Measurements from ENCODE around the gene NR2F2. TPM values are rescaled to one million over a fixed set of nuclear protein-coding genes. Genes with fewer than 3 reads are reported as not detected.

Gene NR2F2
- total RNA-seq, 1 experiment from 2014 or later: 140 TPM

DNA sequence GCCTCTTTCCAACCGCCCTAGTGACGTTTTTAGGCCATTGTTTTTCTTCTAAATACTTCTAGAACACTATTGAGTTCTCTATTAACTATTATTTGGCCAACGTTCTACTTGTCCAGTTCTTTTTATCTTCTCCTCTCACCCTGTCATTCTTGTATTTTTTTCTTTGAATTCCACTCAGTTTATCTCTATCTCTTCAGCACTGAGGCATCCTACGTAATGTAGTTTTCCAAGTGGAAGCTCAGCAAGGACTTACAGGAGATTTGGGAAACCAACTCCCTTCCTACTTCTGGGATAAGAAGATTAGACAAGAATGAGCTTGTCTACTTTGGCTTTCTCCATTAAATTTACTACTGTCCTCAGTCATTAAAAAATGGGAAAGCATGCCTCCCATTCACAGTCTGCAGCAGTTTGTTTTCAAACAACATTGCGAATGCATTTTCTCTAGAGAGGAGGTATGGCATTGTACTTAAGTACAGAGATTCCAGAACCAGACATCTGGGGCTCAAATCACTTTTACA, 21.3 kb upstream of the NR2F2 start:
- Mint-ChIP-seq H3K9me3 (ENCODE audit: unreplicated experiment) (no peaks in the 10 kb centered on the region), H3K36me3 (ENCODE audit: insufficient read depth, unreplicated experiment) (no peaks in the 10 kb centered on the region), H3K4me3 (ENCODE audit: unreplicated experiment) (no peak overlapping the region), H3K4me1 (ENCODE audit: low read depth, unreplicated experiment) (peaks cover 11% of the 10 kb centered on the region), H3K27me3 (ENCODE audit: insufficient read depth, unreplicated experiment) (no peaks in the 10 kb centered on the region), H3K27ac (ENCODE audit: unreplicated experiment) (no peak overlapping the region)
- TF ChIP-seq, protein P1, sequence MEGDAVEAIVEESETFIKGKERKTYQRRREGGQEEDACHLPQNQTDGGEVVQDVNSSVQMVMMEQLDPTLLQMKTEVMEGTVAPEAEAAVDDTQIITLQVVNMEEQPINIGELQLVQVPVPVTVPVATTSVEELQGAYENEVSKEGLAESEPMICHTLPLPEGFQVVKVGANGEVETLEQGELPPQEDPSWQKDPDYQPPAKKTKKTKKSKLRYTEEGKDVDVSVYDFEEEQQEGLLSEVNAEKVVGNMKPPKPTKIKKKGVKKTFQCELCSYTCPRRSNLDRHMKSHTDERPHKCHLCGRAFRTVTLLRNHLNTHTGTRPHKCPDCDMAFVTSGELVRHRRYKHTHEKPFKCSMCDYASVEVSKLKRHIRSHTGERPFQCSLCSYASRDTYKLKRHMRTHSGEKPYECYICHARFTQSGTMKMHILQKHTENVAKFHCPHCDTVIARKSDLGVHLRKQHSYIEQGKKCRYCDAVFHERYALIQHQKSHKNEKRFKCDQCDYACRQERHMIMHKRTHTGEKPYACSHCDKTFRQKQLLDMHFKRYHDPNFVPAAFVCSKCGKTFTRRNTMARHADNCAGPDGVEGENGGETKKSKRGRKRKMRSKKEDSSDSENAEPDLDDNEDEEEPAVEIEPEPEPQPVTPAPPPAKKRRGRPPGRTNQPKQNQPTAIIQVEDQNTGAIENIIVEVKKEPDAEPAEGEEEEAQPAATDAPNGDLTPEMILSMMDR (IDR thresholded peaks at IDR 0.05; ENCODE audit: insufficient read depth in 1 of 2, low read depth in 1 of 2, low read length in 1 of 2, severe bottlenecking in 1 of 2, unreplicated experiment in 1 of 2): no peak
- ChIA-PET POLR2A (no interaction called here), CTCF (no interaction called here)
- Histone ChIP-seq H3K27me3 (replicated peaks; ENCODE audit: control insufficient read depth, insufficient read depth, low read length) (no peaks in the 10 kb centered on the region), H3K9me3 (no peaks in the 10 kb centered on the region), H3K36me3 (ENCODE audit: control insufficient read depth, insufficient read depth, low read length) (no peaks in the 10 kb centered on the region; the same call in 1 of the 2 replicates), H3K4me1 (peaks cover 18% of the 10 kb centered on the region), H3K4me3 (ENCODE audit: low read depth, low read length) (no peak overlapping the region)
- DNase-seq: no peak
- no TSS peak for BruUV-seq (replicated peaks)
- intact Hi-C loops (cut with micrococcal nuclease; ENCODE audit: unreplicated experiment): no loop called here

DNA sequence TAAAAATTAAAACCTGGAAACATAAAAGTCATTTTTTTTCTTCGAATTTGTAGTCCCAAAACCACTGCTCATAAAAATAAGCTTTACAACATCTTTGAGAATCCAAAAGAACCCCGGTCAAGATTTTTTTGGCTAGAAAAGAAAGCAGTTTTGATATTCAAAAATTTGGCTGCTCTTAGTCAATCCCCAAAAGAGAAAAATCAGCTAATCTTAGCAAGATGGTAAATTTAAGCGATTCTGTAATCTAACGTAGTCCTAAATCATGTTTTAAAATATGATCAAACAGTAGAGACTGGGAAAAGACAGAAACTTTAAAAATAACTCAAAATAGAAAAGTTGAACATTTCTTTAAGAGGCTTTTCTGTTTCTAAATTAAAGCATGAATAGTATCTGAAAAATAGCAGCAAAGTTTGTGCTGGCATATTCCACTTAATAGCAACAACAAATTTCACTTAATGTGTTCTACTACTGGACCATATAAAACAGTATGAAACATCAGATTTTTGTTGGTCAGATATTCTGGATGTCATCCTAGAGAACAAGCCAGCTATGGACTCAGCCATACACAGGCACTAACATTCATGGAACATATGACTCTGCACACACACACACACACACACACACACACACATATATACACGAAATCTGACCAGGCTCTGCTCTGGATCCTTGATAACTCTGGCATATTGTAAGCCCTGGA, 19.1 kb upstream of the NR2F2 start:
- Mint-ChIP-seq H3K4me3 (ENCODE audit: unreplicated experiment) (no peak overlapping the region), H3K27me3 (ENCODE audit: insufficient read depth, unreplicated experiment) (no peaks in the 10 kb centered on the region), H3K9me3 (ENCODE audit: unreplicated experiment) (no peaks in the 10 kb centered on the region), H3K36me3 (ENCODE audit: insufficient read depth, unreplicated experiment) (no peaks in the 10 kb centered on the region), H3K4me1 (ENCODE audit: low read depth, unreplicated experiment) (peaks cover 11% of the 10 kb centered on the region), H3K27ac (ENCODE audit: unreplicated experiment) (no peak overlapping the region)
- Histone ChIP-seq H3K27me3 (replicated peaks; ENCODE audit: control insufficient read depth, insufficient read depth, low read length) (no peaks in the 10 kb centered on the region), H3K4me1 (peaks cover 18% of the 10 kb centered on the region), H3K4me3 (ENCODE audit: low read depth, low read length) (no peak overlapping the region), H3K9me3 (no peaks in the 10 kb centered on the region), H3K36me3 (ENCODE audit: control insufficient read depth, insufficient read depth, low read length) (no peaks in the 10 kb centered on the region)
- no peak for DNase-seq
- intact Hi-C loops (cut with micrococcal nuclease; ENCODE audit: unreplicated experiment): no loop called here
- no TSS peak for BruUV-seq (replicated peaks)
- POLR2A ChIA-PET: no interaction called here
- CTCF ChIA-PET: no interaction called here
- TF ChIP-seq, protein P1 (IDR thresholded peaks at IDR 0.05; ENCODE audit: insufficient read depth in 1 of 2, low read depth in 1 of 2, low read length in 1 of 2, severe bottlenecking in 1 of 2, unreplicated experiment in 1 of 2): no peak

- Histone ChIP-seq H3K27me3 (replicated peaks; ENCODE audit: control insufficient read depth, insufficient read depth, low read length) (no peaks in the 10 kb centered on the region), H3K9me3 (no peaks in the 10 kb centered on the region), H3K36me3 (ENCODE audit: control insufficient read depth, insufficient read depth, low read length) (no peaks in the 10 kb centered on the region), H3K4me1 (peaks cover 18% of the 10 kb centered on the region), H3K4me3 (ENCODE audit: low read depth, low read length) (no peak overlapping the region)
- ChIA-PET POLR2A (no interaction called here), CTCF (no interaction called here)
- intact Hi-C loops (cut with micrococcal nuclease; ENCODE audit: unreplicated experiment): no loop called here
- Mint-ChIP-seq H3K27ac (ENCODE audit: unreplicated experiment) (no peak overlapping the region), H3K27me3 (ENCODE audit: insufficient read depth, unreplicated experiment) (no peaks in the 10 kb centered on the region), H3K9me3 (ENCODE audit: unreplicated experiment) (no peaks in the 10 kb centered on the region), H3K36me3 (ENCODE audit: insufficient read depth, unreplicated experiment) (no peaks in the 10 kb centered on the region), H3K4me1 (ENCODE audit: low read depth, unreplicated experiment) (peaks cover 11% of the 10 kb centered on the region), H3K4me3 (ENCODE audit: unreplicated experiment) (no peak overlapping the region)
- BruUV-seq (replicated peaks): no TSS peak
- TF ChIP-seq, protein P1 (IDR thresholded peaks at IDR 0.05; ENCODE audit: insufficient read depth in 1 of 2, low read depth in 1 of 2, low read length in 1 of 2, severe bottlenecking in 1 of 2, unreplicated experiment in 1 of 2): no peak
- DNase-seq: no peak
These were observed 18.6 kb upstream of the NR2F2 start for GRCh38 chr15:96311956-96312294.

All from Caco-2 (cell line).